ENCODE measurements around the gene AGBL5. TPM values are rescaled to one million over a fixed set of nuclear protein-coding genes. Genes with fewer than 3 reads are reported as not detected.

The AGBL5 gene
- total and polyA plus RNA-seq, 2 of the 13 experiments (the other 11 are each of a cell fraction or from before 2014, with no cell fraction given): 55.9 to 73.3 TPM

GRCh38 chr2:27079233-27080139 is 28.0 kb downstream of the AGBL5 start (continued):
- no peak for TF ChIP-seq ZFP82 (CRISPR knock-in tag; IDR thresholded peaks at IDR 0.05; ENCODE audit: borderline replicate concordance)

GRCh38 chr2:27080140-27080469 is 28.6 kb downstream of the AGBL5 start:
- H3K79me2 ChIP-seq (ENCODE audit: insufficient read depth, low read length): no peaks in the 10 kb centered on the region
- H3K4me2 ChIP-seq (ENCODE audit: low read depth, low read length): peak overlapping the region; percentile 72
- ATAC-seq: no peak
- in situ Hi-C loops (cut with HindIII; ENCODE audit: extremely low pct_ligation_motif_present, low pct_unique_long_range_greater_than_20kb): no loop called here
- POLR2A ChIA-PET: interaction anchor here (4.8 to 9.2 kb wide), 4 partner anchors 8 to 28 kb away, joined by 28 to 106 read pairs (median 60); partner anchors contain the start of genes AGBL5 and OST4
- intact Hi-C loops (cut with micrococcal nuclease; ENCODE audit: unreplicated experiment): loop anchor here (10.0 kb wide), 1 partner anchor 45 kb away; the partner anchor contains the start of gene TMEM214
- H3K27ac ChIP-seq (ENCODE audit: extremely low read length, insufficient read depth, low read length): peak overlapping the region; percentile 32
- FAIRE-seq: no peak
- no peak for DNase-seq (ENCODE audit: low spot score)
- TF ChIP-seq LCORL (IDR thresholded peaks at IDR 0.05) (no peak), LCORL (CRISPR knock-in tag; IDR thresholded peaks at IDR 0.05) (0 out of 2 replicates have a peak, but pooled peaks have one; percentile 25), FOXC1 (CRISPR knock-in tag; IDR thresholded peaks at IDR 0.05; ENCODE audit: borderline replicate concordance) (peak; percentile 50; the same call in 1 of the 2 replicates), ZNF567 (CRISPR knock-in tag; IDR thresholded peaks at IDR 0.05; ENCODE audit: borderline replicate concordance) (0 out of 2 replicates have a peak, but pooled peaks have one; percentile 27), ZBTB39 (CRISPR knock-in tag; IDR thresholded peaks at IDR 0.05) (0 out of 2 replicates have a peak, but pooled peaks have one; percentile 15), ZNF784 (CRISPR knock-in tag; IDR thresholded peaks at IDR 0.05; ENCODE audit: borderline replicate concordance) (no peak), FOXM1 (CRISPR knock-in tag; IDR thresholded peaks at IDR 0.05) (no peak)
- H3K9me3 ChIP-seq (ENCODE audit: low read length): no peaks in the 10 kb centered on the region
- H3K4me1 ChIP-seq (ENCODE audit: insufficient read depth, low read length): peaks cover 85% of the 10 kb centered on the region
- H3K4me3 ChIP-seq (replicated peaks in 1 of 3; ENCODE audit: insufficient read depth in 1 of 3, low read depth in 2 of 3, low read length in 3 of 3): peak overlapping the region in 1 of 3 experiments; percentile 65; a peak in 2 of 6 replicates
- H2AFZ ChIP-seq (ENCODE audit: low read length): no peak overlapping the region
- peaks cover 0 to 2% of the 10 kb centered on the region in 2 experiments; a peak in 1 of 5 replicates for H3K27me3 ChIP-seq (ENCODE audit: control insufficient read depth in 1 of 2, insufficient read depth in 2 of 2, low read length in 2 of 2)
- peak overlapping the region; percentile 52; the same call in 1 of the 2 replicates for H3K9ac ChIP-seq (ENCODE audit: insufficient read depth, low read depth, low read length)
- 38% methylated on average over 7 of the region's 7 CpGs for WGBS (ENCODE audit: low lambda C conversion rate)
- CTCF ChIA-PET (ENCODE audit: low intra/inter-chr PET ratio, low total read pairs): no interaction called here
- no TSS peak for BruUV-seq (replicated peaks)
- H3K36me3 ChIP-seq (replicated peaks in 1 of 2; ENCODE audit: control insufficient read depth in 1 of 2, insufficient read depth in 2 of 2, low read length in 2 of 2): no peaks in the 10 kb centered on the region
- H4K20me1 ChIP-seq (ENCODE audit: insufficient read depth, low read length): no peaks in the 10 kb centered on the region

All from HepG2 (cell line).